ENCODE results near the gene MAP2. TPM values are rescaled to one million over a fixed set of nuclear protein-coding genes. Genes with fewer than 3 reads are reported as not detected.
A peak's percentile ranks its signal among the peaks of the same experiment; 100 is the strongest.

MAP2 gene
- total RNA-seq, 1 donor: 26.5 TPM

DNA sequence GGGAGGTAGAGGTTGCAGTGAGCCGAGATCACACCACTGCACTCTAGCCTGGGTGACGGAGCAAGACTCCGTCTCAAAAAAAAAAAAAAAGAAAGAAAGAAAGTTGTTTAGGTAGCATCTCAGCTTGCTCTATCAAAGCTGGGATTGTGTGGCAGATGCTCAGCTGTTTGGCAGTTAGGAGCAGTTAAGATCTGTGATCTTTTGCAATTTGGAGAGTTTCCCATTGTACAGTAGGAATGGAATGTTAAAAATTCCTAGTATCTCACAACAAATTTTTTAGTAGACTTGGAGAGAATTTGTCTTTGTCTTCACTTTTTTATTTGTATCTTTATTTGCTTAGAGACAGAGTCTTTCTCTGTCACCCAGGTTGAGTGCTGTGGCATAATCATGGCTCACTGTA, 224.9 kb downstream of the MAP2 start:
- peak; percentile 68 for DNase-seq (ENCODE audit: low read depth)

DNA sequence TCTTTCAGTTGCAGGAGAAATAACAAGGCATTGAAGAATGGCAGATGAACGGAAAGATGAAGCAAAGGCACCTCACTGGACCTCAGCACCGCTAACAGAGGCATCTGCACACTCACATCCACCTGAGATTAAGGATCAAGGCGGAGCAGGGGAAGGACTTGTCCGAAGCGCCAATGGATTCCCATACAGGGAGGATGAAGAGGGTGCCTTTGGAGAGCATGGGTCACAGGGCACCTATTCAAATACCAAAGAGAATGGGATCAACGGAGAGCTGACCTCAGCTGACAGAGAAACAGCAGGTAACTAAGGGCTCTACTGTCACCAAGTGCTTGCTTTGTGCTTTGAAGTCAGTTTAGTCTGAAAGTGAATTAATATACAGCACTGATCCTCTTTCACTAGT, 229.3 kb downstream of the MAP2 start:
- no peak overlapping the region for H3K4me3 ChIP-seq (ENCODE audit: low read depth, low read length)
- TF ChIP-seq, protein P1, sequence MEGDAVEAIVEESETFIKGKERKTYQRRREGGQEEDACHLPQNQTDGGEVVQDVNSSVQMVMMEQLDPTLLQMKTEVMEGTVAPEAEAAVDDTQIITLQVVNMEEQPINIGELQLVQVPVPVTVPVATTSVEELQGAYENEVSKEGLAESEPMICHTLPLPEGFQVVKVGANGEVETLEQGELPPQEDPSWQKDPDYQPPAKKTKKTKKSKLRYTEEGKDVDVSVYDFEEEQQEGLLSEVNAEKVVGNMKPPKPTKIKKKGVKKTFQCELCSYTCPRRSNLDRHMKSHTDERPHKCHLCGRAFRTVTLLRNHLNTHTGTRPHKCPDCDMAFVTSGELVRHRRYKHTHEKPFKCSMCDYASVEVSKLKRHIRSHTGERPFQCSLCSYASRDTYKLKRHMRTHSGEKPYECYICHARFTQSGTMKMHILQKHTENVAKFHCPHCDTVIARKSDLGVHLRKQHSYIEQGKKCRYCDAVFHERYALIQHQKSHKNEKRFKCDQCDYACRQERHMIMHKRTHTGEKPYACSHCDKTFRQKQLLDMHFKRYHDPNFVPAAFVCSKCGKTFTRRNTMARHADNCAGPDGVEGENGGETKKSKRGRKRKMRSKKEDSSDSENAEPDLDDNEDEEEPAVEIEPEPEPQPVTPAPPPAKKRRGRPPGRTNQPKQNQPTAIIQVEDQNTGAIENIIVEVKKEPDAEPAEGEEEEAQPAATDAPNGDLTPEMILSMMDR (IDR thresholded peaks at IDR 0.05; ENCODE audit: insufficient read depth, low read length): no peak
- DNase-seq (ENCODE audit: low read depth): no peak

More for the DNA sequence above, 224.9 kb downstream of the MAP2 start:
- H3K4me3 ChIP-seq (ENCODE audit: low read depth, low read length): no peak overlapping the region
- TF ChIP-seq, protein P1 (IDR thresholded peaks at IDR 0.05; ENCODE audit: insufficient read depth, low read length): no peak

DNA sequence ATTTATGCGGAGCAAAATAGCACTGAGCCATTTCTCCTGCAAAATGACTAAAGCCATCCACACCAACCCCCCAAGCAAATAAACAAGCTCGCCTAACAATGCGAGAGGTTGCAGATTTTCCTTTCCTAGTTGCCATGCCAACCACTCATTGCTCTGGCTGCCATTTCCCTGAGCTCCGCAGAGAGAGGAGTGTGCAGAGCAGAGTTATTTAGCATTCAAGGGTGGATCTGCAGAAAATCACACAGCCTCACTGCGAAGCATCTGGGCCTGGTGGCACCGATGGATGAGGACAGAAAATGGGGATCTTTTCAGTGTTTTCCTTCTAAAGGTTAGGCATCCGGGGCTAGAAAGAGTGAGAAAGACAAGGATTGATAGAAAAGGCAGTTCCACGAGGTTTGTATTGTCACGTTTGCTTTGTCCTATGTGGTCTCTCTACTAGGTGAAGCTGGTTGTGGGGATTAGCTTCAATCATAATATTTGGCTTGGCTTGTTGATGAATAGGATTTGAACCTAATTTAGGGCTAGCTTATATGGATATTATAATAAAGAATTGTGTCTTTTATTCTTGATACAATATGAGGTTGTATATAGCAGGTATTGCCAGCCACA, 237.5 kb downstream of the MAP2 start:
- DNase-seq (ENCODE audit: low read depth): no peak
- TF ChIP-seq, protein P1 (IDR thresholded peaks at IDR 0.05; ENCODE audit: insufficient read depth, low read length): no peak
- H3K4me3 ChIP-seq (ENCODE audit: low read depth, low read length): no peak overlapping the region

DNA sequence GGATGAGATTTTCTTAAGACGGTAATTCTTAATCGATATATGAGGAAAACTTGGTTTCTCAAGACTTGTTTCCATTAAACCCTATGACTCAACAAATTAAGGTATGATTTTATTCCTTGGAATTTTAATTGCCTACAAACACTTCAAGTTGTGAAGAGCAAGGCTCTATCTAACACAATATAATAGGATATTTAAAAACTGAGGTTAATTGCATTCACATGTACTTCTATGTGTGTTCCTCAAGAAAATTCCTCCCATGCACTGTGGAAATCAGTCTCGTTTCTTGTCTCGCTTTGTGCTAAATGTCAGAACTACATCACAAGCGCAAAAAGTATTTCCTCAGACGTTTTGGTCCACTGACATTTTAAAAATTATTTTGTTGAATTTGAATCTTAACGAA, 238.2 kb downstream of the MAP2 start:
- no peak overlapping the region for H3K4me3 ChIP-seq (ENCODE audit: low read depth, low read length)
- TF ChIP-seq, protein P1 (IDR thresholded peaks at IDR 0.05; ENCODE audit: insufficient read depth, low read length): no peak
- no peak for DNase-seq (ENCODE audit: low read depth)

DNA sequence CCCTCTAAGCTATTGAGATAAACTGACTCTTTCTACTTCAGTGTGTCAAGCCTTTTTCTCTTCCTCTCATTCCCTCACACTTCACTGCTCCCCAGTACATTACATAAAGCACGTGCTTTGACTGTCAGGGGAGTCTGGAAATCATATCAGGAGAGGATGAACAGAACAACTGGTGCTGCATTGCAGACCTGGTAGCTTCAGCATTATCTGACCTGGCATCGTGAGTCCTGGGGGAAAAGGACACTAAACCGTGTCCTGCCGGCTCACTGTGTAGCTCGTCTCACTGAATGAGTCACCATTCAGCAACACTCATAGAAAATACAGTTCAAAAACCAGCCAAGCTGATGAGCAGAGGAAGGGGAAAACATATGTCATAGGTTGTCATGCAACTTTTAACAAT, 239.3 kb downstream of the MAP2 start:
- TF ChIP-seq, protein P1 (IDR thresholded peaks at IDR 0.05; ENCODE audit: insufficient read depth, low read length): no peak
- peak; percentile 13 for DNase-seq (ENCODE audit: low read depth)
- no peak overlapping the region for H3K4me3 ChIP-seq (ENCODE audit: low read depth, low read length)

DNA sequence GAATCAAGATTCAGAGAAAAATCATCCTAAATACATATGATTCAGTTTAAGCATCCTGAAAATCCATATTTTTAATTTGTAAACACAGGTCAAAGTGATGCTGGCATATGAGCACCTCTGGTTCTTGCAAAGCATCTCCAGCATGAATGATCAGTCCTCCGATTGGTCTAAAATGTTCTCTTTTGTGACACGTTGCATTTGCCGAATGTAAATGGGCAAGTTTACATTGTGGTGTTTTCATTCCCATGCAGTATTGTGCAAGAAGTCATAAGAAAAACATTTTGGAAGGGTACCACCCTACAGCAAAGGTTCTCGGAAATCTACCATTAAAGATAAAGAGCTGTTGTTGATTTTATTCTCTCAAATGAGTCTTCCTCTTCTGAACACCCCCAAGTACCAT, 239.8 kb downstream of the MAP2 start:
- TF ChIP-seq, protein P1 (IDR thresholded peaks at IDR 0.05; ENCODE audit: insufficient read depth, low read length): no peak
- DNase-seq (ENCODE audit: low read depth): no peak
- H3K4me3 ChIP-seq (ENCODE audit: low read depth, low read length): no peak overlapping the region

DNA sequence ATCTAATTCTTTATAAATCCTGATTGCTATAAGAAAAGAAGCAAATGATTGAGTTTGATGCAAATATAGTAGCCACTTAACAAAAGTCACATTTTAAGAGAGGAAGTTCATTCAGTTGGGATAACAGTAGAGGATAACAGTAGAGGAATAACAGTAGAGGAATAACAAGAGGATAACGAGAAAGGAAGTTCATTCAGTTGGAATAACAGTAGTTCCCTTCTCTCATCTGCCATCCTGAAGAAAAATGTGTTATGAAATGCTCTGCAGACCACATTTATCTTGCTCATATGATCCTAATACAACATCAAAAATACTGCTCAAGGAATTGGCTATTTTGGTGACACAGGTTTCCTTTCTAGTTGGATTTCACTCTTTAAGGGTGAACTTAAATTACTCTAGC, 242.4 kb downstream of the MAP2 start:
- TF ChIP-seq, protein P1 (IDR thresholded peaks at IDR 0.05; ENCODE audit: insufficient read depth, low read length): no peak
- no peak for DNase-seq (ENCODE audit: low read depth)

More for the DNA sequence above, 242.4 kb downstream of the MAP2 start:
- H3K4me3 ChIP-seq (ENCODE audit: low read depth, low read length): no peak overlapping the region
